Lower leg skin (tissue), 4 donors: ENCODE results near the gene CAPN9. TPM values are rescaled to one million over a fixed set of nuclear protein-coding genes. Genes with fewer than 3 reads are reported as not detected.

Experiments used
- DNase-seq, 2 donors: peaks; one replicate each; pipeline ENCODE4 v3.0.0-alpha.2; 2019; ENCODE audit warnings: low spot score in 2 of 2
- H3K4me3 ChIP-seq: fragments of 200-600 bp; sonication (generic); 2 replicates; pipeline ENCODE4 v1.5.1; 2017; ENCODE audit warnings: mild to moderate bottlenecking, low read depth; ENCODE audit not compliant: poor library complexity, severe bottlenecking
- POLR2A ChIP-seq, 2 donors: fragments of 450-650 bp; IDR thresholded peaks; one replicate each; pipeline ENCODE4 v1.6.1; 2016 to 2017; ENCODE audit warnings: antibody characterized with exemption in 2 of 2, mild to moderate bottlenecking in 1 of 2, moderate library complexity in 1 of 2
- WGBS, 2 donors: methylation state at CpG; one replicate each; pipeline ENCODE4 v1.1.5; 2018; 5-methylcytosine and 5-hydroxymethylcytosine counted together
- intact Hi-C: fragments of 100-400 bp; cut with DNase I; formaldehyde crosslinking; loops from one replicate; pipeline ENCODE4 v1.15.0; 2023; ENCODE audit warnings: low total_unique reads
- total RNA-seq, 4 donors: library from RNA; depleted of rRNA; stranded (reverse); fragments of >200 nt; gene quantifications; one replicate each; pipeline ENCODE4 v1.1.0, GENCODE V29; 2016
- TF ChIP-seq, protein P1 (sequence below), 3 donors: fragments of 450-650 bp; IDR thresholded peaks; one replicate each; pipeline ENCODE4 v1.5.1; 2016; ENCODE audit warnings: antibody characterized with exemption in 3 of 3, mild to moderate bottlenecking in 3 of 3, moderate library complexity in 2 of 3

Gene CAPN9
- total RNA-seq, 4 donors from 2014 or later, result 0.11 to 1.1 (median 0.27) TPM

DNA sequence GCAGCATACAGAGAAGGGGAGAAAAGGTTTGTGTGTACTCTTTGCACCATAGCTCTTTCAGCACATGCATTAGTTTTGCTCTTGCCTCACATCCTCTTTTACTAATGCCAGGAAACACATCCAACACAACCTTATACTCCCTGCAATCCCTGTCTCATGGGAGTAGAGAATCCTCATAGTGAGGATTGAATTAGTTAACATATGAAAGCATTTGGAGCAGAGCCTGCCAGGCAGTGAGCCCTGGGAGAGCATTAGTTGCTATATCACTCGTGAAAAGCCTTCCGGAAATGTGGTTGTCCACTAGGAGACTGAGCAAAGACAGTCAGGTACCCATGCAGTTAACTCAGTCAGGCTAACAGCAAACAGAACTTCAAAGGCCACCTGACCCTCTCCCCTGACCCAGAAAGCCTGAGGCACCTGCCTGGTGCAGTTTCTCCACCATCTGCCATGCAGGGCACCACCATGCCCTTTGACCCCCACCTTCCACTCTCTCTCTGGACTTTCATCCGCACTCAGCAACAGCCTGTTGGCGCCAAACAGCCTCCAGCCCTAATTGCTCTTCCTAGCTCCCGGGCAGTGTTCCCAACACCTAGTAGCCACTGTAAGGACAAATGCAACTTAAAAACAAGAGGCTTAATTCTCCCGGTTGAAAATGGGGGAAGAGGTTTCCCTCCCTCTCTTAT, 18.3 kb upstream of the CAPN9 start:
- intact Hi-C loops, result no loop called here
- WGBS, 2 donors, result 46 to 56% methylated on average over 6 of the region's 6 CpGs
- no peak for DNase-seq
- TF ChIP-seq, protein P1, sequence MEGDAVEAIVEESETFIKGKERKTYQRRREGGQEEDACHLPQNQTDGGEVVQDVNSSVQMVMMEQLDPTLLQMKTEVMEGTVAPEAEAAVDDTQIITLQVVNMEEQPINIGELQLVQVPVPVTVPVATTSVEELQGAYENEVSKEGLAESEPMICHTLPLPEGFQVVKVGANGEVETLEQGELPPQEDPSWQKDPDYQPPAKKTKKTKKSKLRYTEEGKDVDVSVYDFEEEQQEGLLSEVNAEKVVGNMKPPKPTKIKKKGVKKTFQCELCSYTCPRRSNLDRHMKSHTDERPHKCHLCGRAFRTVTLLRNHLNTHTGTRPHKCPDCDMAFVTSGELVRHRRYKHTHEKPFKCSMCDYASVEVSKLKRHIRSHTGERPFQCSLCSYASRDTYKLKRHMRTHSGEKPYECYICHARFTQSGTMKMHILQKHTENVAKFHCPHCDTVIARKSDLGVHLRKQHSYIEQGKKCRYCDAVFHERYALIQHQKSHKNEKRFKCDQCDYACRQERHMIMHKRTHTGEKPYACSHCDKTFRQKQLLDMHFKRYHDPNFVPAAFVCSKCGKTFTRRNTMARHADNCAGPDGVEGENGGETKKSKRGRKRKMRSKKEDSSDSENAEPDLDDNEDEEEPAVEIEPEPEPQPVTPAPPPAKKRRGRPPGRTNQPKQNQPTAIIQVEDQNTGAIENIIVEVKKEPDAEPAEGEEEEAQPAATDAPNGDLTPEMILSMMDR (IDR thresholded peaks at IDR 0.05), result no peak
- TF ChIP-seq POLR2A (IDR thresholded peaks at IDR 0.05), result no peak
- no peak overlapping the region for H3K4me3 ChIP-seq

DNA sequence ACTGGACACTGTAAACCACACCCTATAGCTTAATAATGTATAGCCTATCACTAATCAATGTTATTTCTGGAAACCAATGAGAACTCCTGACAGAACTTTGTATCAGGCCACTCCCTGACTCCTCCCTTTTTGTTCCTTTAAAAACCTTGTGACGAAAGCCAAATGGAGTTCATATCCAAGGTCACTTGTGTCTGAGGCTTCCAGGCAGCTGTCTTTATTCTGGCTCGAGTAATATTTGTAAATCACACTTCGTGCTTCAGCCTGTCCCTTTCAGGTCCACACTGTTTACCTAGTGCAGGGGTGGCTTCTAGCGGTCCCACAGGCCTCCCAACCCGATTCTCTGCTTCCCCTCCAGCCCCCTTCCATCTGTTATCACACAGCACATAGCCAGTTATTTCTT, 16.2 kb upstream of the CAPN9 start:
- DNase-seq, result no peak
- intact Hi-C loops, result no loop called here
- 56 to 60% methylated on average over 5 of the region's 5 CpGs for WGBS, 2 donors

DNA sequence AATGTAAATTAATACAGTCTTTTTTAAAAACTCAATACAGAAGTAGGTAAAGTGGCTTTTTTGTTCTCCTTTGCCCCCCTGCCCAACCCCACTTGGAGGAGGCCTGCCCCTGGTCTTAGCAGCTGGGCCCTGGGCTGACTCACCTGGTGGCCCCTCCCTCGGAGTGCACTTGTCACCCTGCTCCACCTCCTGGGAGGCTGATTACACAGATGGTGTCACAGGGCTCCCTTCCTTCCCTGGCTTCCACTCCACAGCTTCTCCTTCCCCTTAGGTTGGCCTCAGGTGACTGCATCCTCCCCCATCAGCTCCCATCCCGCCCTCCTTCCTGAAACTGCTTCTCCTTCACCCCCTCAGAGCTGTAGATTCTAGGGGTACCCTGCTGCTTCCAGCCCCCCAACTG, 11.7 kb upstream of the CAPN9 start:
- intact Hi-C loops, result no loop called here
- DNase-seq, result no peak
- WGBS, 2 donors, result 33 to 58% methylated on average over 2 of the region's 2 CpGs
- H3K4me3 ChIP-seq, result no peak overlapping the region
- TF ChIP-seq, protein P1 (IDR thresholded peaks at IDR 0.05), result no peak
- TF ChIP-seq POLR2A (IDR thresholded peaks at IDR 0.05), result no peak

More for the DNA sequence above, 16.2 kb upstream of the CAPN9 start:
- no peak for TF ChIP-seq POLR2A (IDR thresholded peaks at IDR 0.05)
- no peak overlapping the region for H3K4me3 ChIP-seq

DNA sequence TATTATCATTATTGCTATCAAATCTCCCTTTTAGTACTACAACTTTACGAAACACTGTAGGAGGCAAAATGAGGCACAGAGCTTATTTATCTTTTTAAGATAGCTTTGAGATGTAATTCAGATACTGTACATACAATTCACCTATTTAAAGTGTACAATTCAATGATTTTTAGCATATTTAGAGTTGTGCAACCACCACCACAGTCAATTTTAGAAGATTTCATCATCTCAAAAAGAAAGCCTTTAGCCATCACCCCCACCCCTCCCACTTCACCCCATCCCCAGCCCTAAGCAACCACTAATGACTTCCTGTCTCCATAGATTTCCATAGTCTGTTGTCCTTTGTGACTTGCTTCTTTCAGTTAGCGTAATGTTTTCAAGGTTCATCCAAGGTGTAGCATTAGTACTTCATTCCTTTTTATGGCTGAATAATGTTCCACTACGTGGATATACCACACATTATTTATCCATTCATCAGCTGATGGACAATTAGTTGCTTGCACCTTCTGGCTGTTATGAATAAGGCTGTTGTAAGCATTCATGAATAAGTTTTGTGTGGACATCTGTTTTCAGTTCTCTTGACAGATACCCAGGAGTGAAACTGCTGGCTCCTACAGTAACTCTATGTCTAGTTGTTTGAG, 9.4 kb upstream of the CAPN9 start:
- H3K4me3 ChIP-seq, result no peak overlapping the region
- 91 to 94% methylated on average over 3 of the region's 3 CpGs for WGBS, 2 donors
- no peak for DNase-seq
- TF ChIP-seq POLR2A (IDR thresholded peaks at IDR 0.05), result no peak
- TF ChIP-seq, protein P1 (IDR thresholded peaks at IDR 0.05), result no peak
- intact Hi-C loops, result no loop called here

DNA sequence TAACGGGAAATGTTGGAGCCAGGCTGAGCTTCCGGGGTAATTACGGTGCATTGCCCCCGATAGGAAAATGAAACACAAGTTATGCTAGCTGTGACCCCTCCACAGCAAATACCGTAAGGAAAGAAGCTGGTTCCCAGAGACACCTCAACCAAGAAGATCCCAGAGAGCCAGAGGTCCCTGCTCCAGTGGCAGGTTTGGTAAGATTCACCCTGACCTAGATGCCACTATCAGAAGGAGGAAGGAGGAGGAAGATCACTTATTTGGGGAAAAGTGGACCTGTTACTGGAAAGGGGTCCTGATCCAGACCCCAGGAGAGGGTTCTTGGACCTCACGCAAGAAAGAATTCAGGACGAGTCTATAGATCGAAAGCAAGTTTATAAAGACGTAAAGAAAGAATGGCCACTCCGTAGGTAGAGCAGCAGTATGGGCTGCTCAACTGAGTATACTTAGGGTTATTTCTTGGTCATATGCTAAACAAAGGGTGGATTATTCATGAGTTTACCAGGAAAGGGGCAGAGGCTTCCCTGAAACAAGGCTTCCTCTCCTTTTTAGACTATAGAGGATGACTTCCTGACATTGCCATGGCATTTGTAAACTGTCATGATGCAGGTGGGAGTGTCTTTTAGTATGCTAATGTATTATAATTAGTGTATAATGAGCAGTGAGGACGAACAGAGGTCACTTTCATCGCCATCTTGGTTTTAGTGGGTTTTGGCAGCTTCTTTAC, 7.5 kb upstream of the CAPN9 start:
- intact Hi-C loops, result no loop called here
- no peak for DNase-seq
- WGBS, 2 donors, result 90 to 91% methylated on average over 12 of the region's 12 CpGs
- TF ChIP-seq, protein P1 (IDR thresholded peaks at IDR 0.05), result no peak
- no peak for TF ChIP-seq POLR2A (IDR thresholded peaks at IDR 0.05)
- H3K4me3 ChIP-seq, result no peak overlapping the region

DNA sequence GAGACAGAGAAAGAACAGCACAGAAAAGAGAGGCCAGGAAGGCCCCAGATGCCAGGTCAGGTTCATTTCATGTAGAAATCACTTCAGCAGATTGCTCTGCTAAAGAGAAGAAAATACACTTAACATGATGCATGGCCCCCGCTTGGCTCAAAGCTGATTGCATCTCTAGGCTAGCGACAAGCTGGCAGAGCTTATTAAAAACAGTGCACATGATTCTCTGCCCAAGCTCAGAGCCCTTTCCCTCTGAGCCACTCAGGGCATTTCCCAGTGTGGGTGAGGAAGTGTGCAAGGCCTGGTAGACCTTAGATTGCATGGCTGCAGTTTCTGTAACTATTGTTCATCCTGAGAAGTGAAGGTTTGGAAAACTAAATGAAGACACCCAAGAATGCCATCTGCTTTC, 3.3 kb upstream of the CAPN9 start:
- WGBS, 2 donors, result 61 to 73% methylated on average over 2 of the region's 2 CpGs
- no peak for TF ChIP-seq POLR2A (IDR thresholded peaks at IDR 0.05)
- TF ChIP-seq, protein P1 (IDR thresholded peaks at IDR 0.05), result no peak
- no peak for DNase-seq
- no peak overlapping the region for H3K4me3 ChIP-seq
- intact Hi-C loops, result no loop called here
